Limb (tissue), 2 donors: ENCODE measurements around the gene ZMYND8.
"Not testable (repeated sequence)": the region's sequence is repeated elsewhere in the genome, so short reads cannot be mapped to it uniquely, and the experiment has no call there.

Experiments used
- DNase-seq, 2 donors: peaks; one replicate each; pipeline ENCODE4 v3.0.0-alpha.2; 2016; ENCODE audit errors: extremely low spot score in 2 of 2

ZMYND8 gene

GRCh38 chr20:47370850-47371782 lies 14.6 kb upstream of the ZMYND8 start:
- no peak for DNase-seq

GRCh38 chr20:47370214-47370613 lies 13.7 kb upstream of the ZMYND8 start:
- DNase-seq = no peak

GRCh38 chr20:47368301-47368700 lies 11.8 kb upstream of the ZMYND8 start:
- no peak for DNase-seq

GRCh38 chr20:47366301-47366700 lies 9.8 kb upstream of the ZMYND8 start:
- DNase-seq = not testable (repeated sequence)

- DNase-seq = no peak
These were observed 8.7 kb upstream of the ZMYND8 start for GRCh38 chr20:47365023-47365764.

- no peak for DNase-seq
These were observed 6.1 kb upstream of the ZMYND8 start for GRCh38 chr20:47362361-47363219.

- no peak for DNase-seq
These were observed 4.8 kb upstream of the ZMYND8 start for GRCh38 chr20:47361057-47361915.

- peak in 1 of 2 donors; percentile 85 for DNase-seq
These were observed 4.0 kb upstream of the ZMYND8 start for GRCh38 chr20:47360297-47361056.

- no peak for DNase-seq
These were observed 3.2 kb upstream of the ZMYND8 start for GRCh38 chr20:47359530-47360296.

GRCh38 chr20:47358672-47359529 lies 2.4 kb upstream of the ZMYND8 start:
- DNase-seq = peak in 1 of 2 donors; percentile 66

- DNase-seq = peak in 1 of 2 donors; percentile 52
These were observed 1.7 kb upstream of the ZMYND8 start for GRCh38 chr20:47358039-47358671.

GRCh38 chr20:47357296-47358038 lies 968 bp upstream of the ZMYND8 start:
- peak; percentile 83 for DNase-seq

- no peak for DNase-seq
These were observed 326 bp downstream of the ZMYND8 start for GRCh38 chr20:47356220-47356525.

- peak in 1 of 2 donors; percentile 44 for DNase-seq
These were observed 845 bp downstream of the ZMYND8 start for GRCh38 chr20:47355489-47356219.

- no peak for DNase-seq
These were observed 1.6 kb downstream of the ZMYND8 start for GRCh38 chr20:47354714-47355488.

GRCh38 chr20:47354464-47354713 lies 2.1 kb downstream of the ZMYND8 start:
- DNase-seq = no peak
